GM12892 (cell line): ENCODE measurements around the gene EXOSC6. TPM values are rescaled to one million over a fixed set of nuclear protein-coding genes. Genes with fewer than 3 reads are reported as not detected.
"Not testable (repeated sequence)": the region's sequence is repeated elsewhere in the genome, so short reads cannot be mapped to it uniquely, and the experiment has no call there.

Experiments used
- DNase-seq: peaks from one replicate; pipeline ENCODE4 v3.0.0; 2011; ENCODE audit not compliant: insufficient read length
- FAIRE-seq: peaks from 2 replicates; lab custom pipeline; 2011; peaks lifted over from hg19 to GRCh38; lab: Jason Lieb, UNC
- POLR2A ChIP-seq: IDR thresholded peaks from 2 replicates; pipeline ENCODE4 v1.6.1; 2011; ENCODE audit warnings: low read depth, low read length, control low read depth
- POLR2AphosphoS5 ChIP-seq: IDR thresholded peaks from 2 replicates; pipeline ENCODE4 v1.6.1; 2011; ENCODE audit warnings: low read depth, low read length, control low read depth
- TAF1 ChIP-seq: IDR thresholded peaks from 2 replicates; pipeline ENCODE4 v1.6.1; 2011; ENCODE audit warnings: low read depth, mild to moderate bottlenecking, control low read depth, low read length, borderline replicate concordance
- polyA plus RNA-seq: library from polyadenylated mRNA; unstranded; fragments of >200 nt; gene quantifications from one replicate; pipeline ENCODE4 v1.2.1, GENCODE V29; 2012; ENCODE audit warnings: missing spikeins, inconsistent platforms; ENCODE audit not compliant: missing spikeins

The EXOSC6 gene
- 7.1 TPM for polyA plus RNA-seq

GRCh38 chr16:70251629-70252354 is at the start of gene EXOSC6:
TSS of gene EXOSC6 (minus strand) at chr16:70251940. CDS start at chr16:70251900, 40 bp downstream.
- 0 out of 2 replicates have a peak, but pooled peaks have one; percentile 27 for TF ChIP-seq TAF1
- peak; percentile 93 for TF ChIP-seq POLR2A
- TF ChIP-seq POLR2AphosphoS5, result peak; percentile 92
- DNase-seq (peak; percentile 91), FAIRE-seq (peak; percentile 82)

- DNase-seq (no peak), FAIRE-seq (no peak)
- TF ChIP-seq TAF1, result no peak
- TF ChIP-seq POLR2A, result no peak
- TF ChIP-seq POLR2AphosphoS5, result no peak
Measured at GRCh38 chr16:70301121-70301520, 49.4 kb upstream of the EXOSC6 start.

- FAIRE-seq (peak; percentile 92), DNase-seq (peak; percentile 59)
- TF ChIP-seq POLR2A (peak; percentile 94), TAF1 (peak; percentile 69; the same call in 1 of the 2 replicates), POLR2AphosphoS5 (peak; percentile 94)
Measured at GRCh38 chr16:70298988-70299938, 47.5 kb upstream of the EXOSC6 start, which contains the start of gene DDX19B. TSS of gene DDX19B (plus strand) at chr16:70299186. CDS start at chr16:70299298, 112 bp downstream.

GRCh38 chr16:70295634-70296033 is 43.9 kb upstream of the EXOSC6 start:
- TF ChIP-seq TAF1 (no peak), POLR2AphosphoS5 (no peak), POLR2A (no peak)
- DNase-seq (no peak), FAIRE-seq (no peak)

GRCh38 chr16:70294385-70295025 is 42.8 kb upstream of the EXOSC6 start:
- no peak for FAIRE-seq
- TF ChIP-seq TAF1 (no peak), POLR2AphosphoS5 (no peak), POLR2A (no peak)
- no peak for DNase-seq

- not testable (repeated sequence) for FAIRE-seq, DNase-seq
Measured at GRCh38 chr16:70292148-70292547, 40.4 kb upstream of the EXOSC6 start.

GRCh38 chr16:70290949-70291519 is 39.3 kb upstream of the EXOSC6 start:
- DNase-seq, result no peak
- no peak for FAIRE-seq
- TF ChIP-seq POLR2AphosphoS5 (no peak), TAF1 (no peak), POLR2A (no peak)

GRCh38 chr16:70289229-70290094 is 37.7 kb upstream of the EXOSC6 start, which contains the start of gene AARS1:
TSS of gene AARS1 (minus strand) at chr16:70289506. CDS start at chr16:70282763, 6,743 bp downstream.
- peak; percentile 86 for TF ChIP-seq POLR2AphosphoS5
- peak; percentile 80 for TF ChIP-seq TAF1
- TF ChIP-seq POLR2A, result peak; percentile 92
- FAIRE-seq (peak; percentile 83), DNase-seq (peak; percentile 83)

- DNase-seq, FAIRE-seq: not testable (repeated sequence)
Measured at GRCh38 chr16:70287304-70287971, 35.7 kb upstream of the EXOSC6 start.
